Mucosa of rectum (tissue), 2 donors: ENCODE data around the gene UPP1.

Experiments used
- H3K27ac ChIP-seq, 2 donors: one replicate each; pipeline ENCODE4 v1.7.0; 2013; ENCODE audit warnings: inconsistent platforms in 2 of 2, low read depth in 2 of 2, low read length in 2 of 2
- H3K27me3 ChIP-seq, 2 donors: one replicate each; pipeline ENCODE4 v1.7.0; 2013; ENCODE audit warnings: low read length in 2 of 2; ENCODE audit not compliant: control insufficient read depth in 2 of 2, insufficient read depth in 2 of 2
- H3K36me3 ChIP-seq, 2 donors: one replicate each; pipeline ENCODE4 v1.7.0; 2013; ENCODE audit warnings: low read length in 2 of 2; ENCODE audit not compliant: control insufficient read depth in 2 of 2, insufficient read depth in 2 of 2
- H3K4me1 ChIP-seq, 2 donors: one replicate each; pipeline ENCODE4 v1.7.0; 2013; ENCODE audit warnings: low read length in 2 of 2, mild to moderate bottlenecking in 1 of 2; ENCODE audit not compliant: control insufficient read depth in 2 of 2, insufficient read depth in 2 of 2
- H3K4me3 ChIP-seq, 2 donors: one replicate each; pipeline ENCODE4 v1.7.0; 2013; ENCODE audit warnings: low read length in 2 of 2
- H3K9ac ChIP-seq, 2 donors: one replicate each; pipeline ENCODE4 v1.7.0; 2013; ENCODE audit warnings: low read length in 2 of 2, low read depth in 1 of 2, mild to moderate bottlenecking in 1 of 2
- H3K9me3 ChIP-seq, 2 donors: one replicate each; pipeline ENCODE4 v1.7.0; 2013; ENCODE audit warnings: low read length in 2 of 2; ENCODE audit not compliant: control insufficient read depth in 2 of 2
- donor health status: healthy.
- donor health status: Normal muscosa, but diverticular disease.

Gene UPP1

GRCh38 chr7:48089046-48090003, at the start of gene UPP1:
UPP1 (plus strand) TSS chr7:48089265; CDS start chr7:48094784, 5,519 bp downstream.
- H3K4me1 ChIP-seq, result peaks cover 32 to 38% of the 10 kb centered on the region in 2 donors

GRCh38 chr7:48040944-48041652, 48.0 kb upstream of the UPP1 start:
- Histone ChIP-seq H3K9me3 (no peaks in the 10 kb centered on the region), H3K27me3 (peaks cover 7 to 10% of the 10 kb centered on the region in 2 donors), H3K36me3 (no peaks in the 10 kb centered on the region), H3K9ac (no peak overlapping the region), H3K27ac (no peak overlapping the region), H3K4me1 (peaks cover 1 to 2% of the 10 kb centered on the region in 2 donors), H3K4me3 (no peak overlapping the region)

More at GRCh38 chr7:48089046-48090003, at the start of gene UPP1:
- Histone ChIP-seq H3K9me3 (no peaks in the 10 kb centered on the region), H3K4me3 (peak within 1 kb of the TSS; percentile 78 to 88), H3K36me3 (peaks cover 8 to 10% of the 10 kb centered on the region in 2 donors), H3K27me3 (no peaks in the 10 kb centered on the region), H3K27ac (peak within 1 kb of the TSS; percentile 98 to 99), H3K9ac (peak within 1 kb of the TSS; percentile 88 to 89)

GRCh38 chr7:48041653-48041970, 47.5 kb upstream of the UPP1 start:
- no peaks in the 10 kb centered on the region for H3K4me1 ChIP-seq
- H3K27ac ChIP-seq, result no peak overlapping the region
- H3K9me3 ChIP-seq, result no peaks in the 10 kb centered on the region
- H3K36me3 ChIP-seq, result no peaks in the 10 kb centered on the region
- H3K27me3 ChIP-seq, result peaks cover 2 to 6% of the 10 kb centered on the region in 2 donors
- H3K4me3 ChIP-seq, result no peak overlapping the region
- no peak overlapping the region for H3K9ac ChIP-seq

- Histone ChIP-seq H3K36me3 (no peaks in the 10 kb centered on the region), H3K27ac (no peak overlapping the region), H3K9me3 (no peaks in the 10 kb centered on the region), H3K4me3 (no peak overlapping the region), H3K4me1 (no peaks in the 10 kb centered on the region), H3K9ac (no peak overlapping the region), H3K27me3 (peaks cover 0 to under 1% of the 10 kb centered on the region in 2 donors)
These were observed 46.8 kb upstream of the UPP1 start for GRCh38 chr7:48042216-48042615.

GRCh38 chr7:48042636-48043035, 46.4 kb upstream of the UPP1 start:
- Histone ChIP-seq H3K4me3 (no peak overlapping the region), H3K27ac (no peak overlapping the region), H3K27me3 (no peaks in the 10 kb centered on the region), H3K36me3 (no peaks in the 10 kb centered on the region), H3K9me3 (no peaks in the 10 kb centered on the region), H3K4me1 (no peaks in the 10 kb centered on the region), H3K9ac (no peak overlapping the region)

GRCh38 chr7:48045195-48045765, 43.8 kb upstream of the UPP1 start:
- Histone ChIP-seq H3K9ac (no peak overlapping the region), H3K9me3 (no peaks in the 10 kb centered on the region), H3K36me3 (no peaks in the 10 kb centered on the region), H3K27me3 (no peaks in the 10 kb centered on the region), H3K4me1 (no peaks in the 10 kb centered on the region), H3K27ac (no peak overlapping the region), H3K4me3 (no peak overlapping the region)

- H3K9ac ChIP-seq, result no peak overlapping the region
- no peak overlapping the region for H3K4me3 ChIP-seq
- no peaks in the 10 kb centered on the region for H3K4me1 ChIP-seq
- H3K9me3 ChIP-seq, result no peaks in the 10 kb centered on the region
- no peaks in the 10 kb centered on the region for H3K36me3 ChIP-seq
- H3K27me3 ChIP-seq, result no peaks in the 10 kb centered on the region
- no peak overlapping the region for H3K27ac ChIP-seq
These were observed 42.6 kb upstream of the UPP1 start for GRCh38 chr7:48046458-48046857.

- Histone ChIP-seq H3K27ac (no peak overlapping the region), H3K4me3 (no peak overlapping the region), H3K27me3 (no peaks in the 10 kb centered on the region), H3K4me1 (no peaks in the 10 kb centered on the region), H3K9ac (no peak overlapping the region), H3K9me3 (no peaks in the 10 kb centered on the region), H3K36me3 (no peaks in the 10 kb centered on the region)
These were observed 41.0 kb upstream of the UPP1 start for GRCh38 chr7:48048113-48048512.

GRCh38 chr7:48049850-48050249, 39.2 kb upstream of the UPP1 start:
- no peak overlapping the region for H3K9ac ChIP-seq

GRCh38 chr7:48052748-48053147, 36.3 kb upstream of the UPP1 start:
- no peaks in the 10 kb centered on the region for H3K27me3 ChIP-seq
- no peak overlapping the region for H3K27ac ChIP-seq
- no peaks in the 10 kb centered on the region for H3K9me3 ChIP-seq
- H3K9ac ChIP-seq, result no peak overlapping the region
- H3K36me3 ChIP-seq, result no peaks in the 10 kb centered on the region
- no peak overlapping the region for H3K4me3 ChIP-seq
- H3K4me1 ChIP-seq, result no peaks in the 10 kb centered on the region

More at GRCh38 chr7:48049850-48050249, 39.2 kb upstream of the UPP1 start:
- H3K27me3 ChIP-seq, result no peaks in the 10 kb centered on the region
- no peak overlapping the region for H3K4me3 ChIP-seq
- H3K36me3 ChIP-seq, result no peaks in the 10 kb centered on the region
- H3K27ac ChIP-seq, result no peak overlapping the region
- no peaks in the 10 kb centered on the region for H3K9me3 ChIP-seq
- H3K4me1 ChIP-seq, result no peaks in the 10 kb centered on the region
